GM12878 (cell line): ENCODE measurements around the gene SLC12A3. TPM values are rescaled to one million over a fixed set of nuclear protein-coding genes. Genes with fewer than 3 reads are reported as not detected.

Experiments used
- ATF2 ChIP-seq: IDR thresholded peaks from 2 replicates; pipeline ENCODE4 v1.6.1; 2012; ENCODE audit warnings: low read length, inconsistent platforms
- CEBPB ChIP-seq, 2 experiments: fragments of 150-350 bp in 1 of 2; IDR thresholded peaks; 2 replicates each; pipeline ENCODE4 v1.6.1; 2012 to 2014; ENCODE audit warnings: low read depth in 2 of 2, low read length in 2 of 2, borderline replicate concordance in 1 of 2, inconsistent platforms in 1 of 2
- CHD2 ChIP-seq: IDR thresholded peaks from 2 replicates; pipeline ENCODE4 v1.6.1; 2011; ENCODE audit warnings: low read depth, low read length, improper control_type of control experiment, borderline replicate concordance
- CHD4 ChIP-seq: fragments of 200-600 bp; sonication (generic); IDR thresholded peaks from 2 replicates; pipeline ENCODE4 v1.6.1; 2016; ENCODE audit warnings: mild to moderate bottlenecking
- CREM ChIP-seq: IDR thresholded peaks from 2 replicates; pipeline ENCODE4 v1.6.1; 2014; ENCODE audit warnings: antibody characterized with exemption, low read depth
- CTCF ChIP-seq, 3 experiments: IDR thresholded peaks in 2 of 3; conservative IDR thresholded peaks in 1 of 3; 2 replicates each; pipeline ENCODE4 v1.5.1; 2011; ENCODE audit warnings: low read depth in 3 of 3, low read length in 3 of 3, mild to moderate bottlenecking in 3 of 3, control low read depth in 2 of 3, moderate library complexity in 2 of 3, inconsistent platforms in 1 of 3, mixed read lengths in 1 of 3; ENCODE audit not compliant: control insufficient read depth in 2 of 3, insufficient read depth in 1 of 3; ENCODE audit errors: extremely low read depth in 1 of 3
- HSF1 ChIP-seq: fragments of 150-350 bp; IDR thresholded peaks from 2 replicates; pipeline ENCODE4 v1.6.1; 2014; ENCODE audit warnings: mild to moderate bottlenecking, low read depth, low read length
- IKZF1 ChIP-seq: fragments of 450-650 bp; conservative IDR thresholded peaks from 2 replicates; pipeline ENCODE4 v1.6.1; 2017; ENCODE audit warnings: antibody characterized with exemption, mild to moderate bottlenecking
- MEF2A ChIP-seq: IDR thresholded peaks from 2 replicates; pipeline ENCODE4 v1.6.1; 2011; ENCODE audit warnings: low read depth, mild to moderate bottlenecking, low read length, moderate library complexity; ENCODE audit not compliant: insufficient read depth
- NFIC ChIP-seq: IDR thresholded peaks from 2 replicates; pipeline ENCODE4 v1.6.1; 2012; ENCODE audit warnings: low read depth, mild to moderate bottlenecking, inconsistent platforms, low read length, moderate library complexity
- PML ChIP-seq: IDR thresholded peaks from 2 replicates; pipeline ENCODE4 v1.6.1; 2012; ENCODE audit warnings: low read length, inconsistent platforms
- RAD51 ChIP-seq: fragments of 450-650 bp; IDR thresholded peaks from 2 replicates; pipeline ENCODE4 v1.6.1; 2016; ENCODE audit warnings: moderate library complexity, mild to moderate bottlenecking, inconsistent platforms
- RFX5 ChIP-seq: IDR thresholded peaks from 2 replicates; pipeline ENCODE4 v1.6.1; 2011; ENCODE audit warnings: low read depth, low read length, improper control_type of control experiment
- SMC3 ChIP-seq: IDR thresholded peaks from 2 replicates; pipeline ENCODE4 v1.6.1; 2011; ENCODE audit warnings: low read length, improper control_type of control experiment, borderline replicate concordance
- SP1 ChIP-seq: IDR thresholded peaks from one replicate; pipeline ENCODE4 v1.6.1; 2011; ENCODE audit warnings: low read depth, low read length
- SREBF1 ChIP-seq: IDR thresholded peaks from 2 replicates; pipeline ENCODE4 v1.6.1; 2012; ENCODE audit warnings: mild to moderate bottlenecking, low read length
- TCF12 ChIP-seq: IDR thresholded peaks from 2 replicates; pipeline ENCODE4 v1.6.1; 2011; ENCODE audit warnings: low read depth, mild to moderate bottlenecking, low read length
- TCF3 ChIP-seq: IDR thresholded peaks from 2 replicates; pipeline ENCODE4 v1.6.1; 2012; ENCODE audit warnings: low read depth, mild to moderate bottlenecking, low read length, borderline replicate concordance; ENCODE audit not compliant: insufficient read depth
- TCF7 ChIP-seq: IDR thresholded peaks from 2 replicates; pipeline ENCODE4 v1.6.1; 2014; ENCODE audit warnings: antibody characterized with exemption, borderline replicate concordance
- ZNF384 ChIP-seq: IDR thresholded peaks from 2 replicates; pipeline ENCODE4 v1.6.1; 2012; ENCODE audit warnings: low read depth, mild to moderate bottlenecking, low read length, improper control_type of control experiment, borderline replicate concordance
- ZNF687 ChIP-seq: fragments of 450-650 bp; IDR thresholded peaks from 2 replicates; pipeline ENCODE4 v1.6.1; 2017; ENCODE audit warnings: mild to moderate bottlenecking, moderate library complexity
- polyA plus RNA-seq, 11 experiments: library from polyadenylated mRNA; depleted of rRNA in 4 of 11; unstranded in 6 of 11; stranded (reverse) in 5 of 11; fragments of >200 nt; fragmentation: Nextera tagmentation in 4 of 11; fragmentation: Illumina TruSeq in 1 of 11; extraction: Ambion mirVana in 4 of 11; extraction: Trizol in 1 of 11; gene quantifications; 1 replicate in 1 of 11; 2 replicates in 10 of 11; pipeline versions ENCODE4 v1.2.1 to v1.2.3, GENCODE V29; 2011 to 2016; ENCODE audit warnings: inconsistent platforms in 2 of 11, missing spikeins in 2 of 11, low read depth in 1 of 11
- total RNA-seq, 4 experiments: library from RNA; depleted of rRNA in 3 of 4; stranded (reverse); fragments of >200 nt in 3 of 4; fragmentation: Illumina TruSeq in 1 of 4; extraction: Trizol in 1 of 4; gene quantifications; 2 replicates each; pipeline versions ENCODE4 v1.2.1 to v1.2.3, GENCODE V29; 2013 to 2021

The SLC12A3 gene
- total and polyA plus RNA-seq, 10 of the 15 experiments (the other 5 are each of a cell fraction or from before 2014, with no cell fraction given): 0.05 to 6.3 (median 3.1) TPM

GRCh38 chr16:56916571-56917403 is 51.8 kb downstream of the SLC12A3 start (continued):
- TF ChIP-seq TCF7 (peak; percentile 12; the same call in 1 of the 2 replicates), HSF1 (0 out of 2 replicates have a peak, but pooled peaks have one; percentile 62), RFX5 (0 out of 2 replicates have a peak, but pooled peaks have one; percentile 3), ATF2 (peak; percentile 71), TCF12 (peak; percentile 88), ZNF687 (peak; percentile 79), CEBPB (IDR thresholded peaks at IDR 0.05; ENCODE audit: borderline replicate concordance in 1 of 2, low read depth in 2 of 2, low read length in 2 of 2) (0 out of 4 replicates have a peak, but pooled peaks of 1 of the 2 experiments have one; percentile 50), SMC3 (peak; percentile 38; the same call in 1 of the 2 replicates), IKZF1 (peak; percentile 98), TCF3 (peak; percentile 77; the same call in 1 of the 2 replicates), CTCF (IDR thresholded peaks at IDR 0.05 in 2 of 3, conservative IDR thresholded peaks at IDR 0.05 in 1 of 3; ENCODE audit: control insufficient read depth in 2 of 3, extremely low read depth in 1 of 3, insufficient read depth in 1 of 3, low read depth in 3 of 3, low read length in 3 of 3) (no peak), CREM (peak; percentile 86), SREBF1 (no peak), NFIC (peak; percentile 94), PML (no peak; the same call in 1 of the 2 replicates), CHD2 (peak; percentile 89), MEF2A (peak; percentile 98), ZNF384 (no peak), CHD4 (no peak), RAD51 (peak; percentile 58; the same call in 1 of the 2 replicates), SP1 (peak; percentile 77)
